GM18909 (cell line): Measurements from ENCODE around the gene SLC16A3.

Source experiments
- ATAC-seq: cut with Tn5 transposase; IDR thresholded peaks from one replicate; pipeline ENCODE4 v1.9.1; 2021; ENCODE audit warnings: mild to moderate bottlenecking; ENCODE audit not compliant: unreplicated experiment, poor library complexity

Gene SLC16A3

DNA sequence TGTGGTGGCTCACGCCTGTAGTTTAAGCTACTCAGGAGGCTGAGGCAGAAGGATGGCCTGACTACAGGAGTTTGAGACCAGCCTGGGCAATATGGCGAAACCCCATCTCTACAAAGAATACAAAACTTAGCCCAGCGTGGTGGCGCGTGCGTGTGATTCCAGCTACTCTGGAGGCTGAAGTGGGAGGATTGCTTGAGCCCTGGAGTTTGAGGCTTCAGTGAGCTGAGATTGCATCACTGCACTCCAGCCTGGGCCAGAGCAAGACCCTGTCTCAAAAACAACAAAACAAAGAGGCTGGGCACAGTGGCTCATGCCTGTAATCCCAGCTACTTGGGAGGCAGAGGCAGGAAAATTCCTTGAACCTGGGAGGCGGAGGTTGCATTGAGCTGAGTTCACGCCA lies 51.7 kb downstream of the SLC16A3 start:
- ATAC-seq = no peak

DNA sequence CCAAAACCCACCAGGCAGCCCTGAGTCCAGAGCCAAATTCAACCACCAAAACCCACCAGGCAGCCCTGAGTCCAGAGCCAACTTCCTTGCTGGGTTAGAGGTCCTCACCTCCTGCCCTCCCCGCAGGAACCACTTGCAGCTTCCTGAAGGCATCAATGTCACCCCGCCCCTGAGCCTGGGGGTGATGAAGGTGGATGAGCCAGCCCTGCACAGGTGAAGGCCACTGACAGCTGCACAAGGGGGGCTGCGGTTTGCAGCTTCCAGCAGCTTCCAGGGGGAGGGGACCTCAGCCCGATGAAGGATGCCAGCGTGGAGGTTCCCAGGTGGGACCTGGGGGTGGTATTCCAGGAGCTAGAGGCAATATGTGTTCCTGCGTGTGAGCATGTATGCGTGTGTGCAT lies 52.2 kb downstream of the SLC16A3 start:
- no peak for ATAC-seq

DNA sequence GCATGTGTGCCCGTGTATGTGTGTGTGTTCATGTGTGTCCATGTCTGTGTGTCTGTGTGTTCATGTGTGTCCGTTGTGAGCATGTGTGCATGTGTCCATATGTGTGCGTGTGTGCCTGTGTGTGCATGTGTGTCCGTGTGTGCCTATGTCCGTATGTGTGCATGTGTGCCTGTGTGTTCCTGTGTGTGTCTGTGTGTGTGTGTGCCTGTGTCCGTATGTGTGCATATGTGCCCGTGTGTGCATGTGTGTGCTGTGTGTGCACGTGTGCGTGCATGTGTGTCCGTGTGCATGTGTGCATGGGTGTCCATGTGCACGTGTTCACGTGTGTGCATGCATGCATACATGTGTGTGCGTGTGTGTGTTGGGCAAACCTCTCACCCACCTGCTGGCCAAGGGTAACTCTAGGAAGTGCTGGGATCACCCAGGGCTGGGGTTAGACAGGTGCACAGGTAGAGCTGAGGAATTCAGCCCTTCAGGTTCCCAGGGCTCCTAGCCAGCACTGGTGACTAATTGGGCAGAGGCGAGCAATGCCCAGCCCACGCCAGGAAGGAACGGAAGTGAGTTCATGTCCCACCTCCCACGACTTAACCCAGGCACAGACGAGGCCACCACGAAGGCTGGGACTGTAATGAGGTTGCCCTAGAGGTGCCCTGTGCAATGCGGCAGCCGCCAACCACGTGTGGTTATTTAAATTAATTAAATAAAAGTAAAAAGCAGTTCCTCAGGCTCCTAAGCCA lies 52.8 kb downstream of the SLC16A3 start:
- no peak for ATAC-seq

DNA sequence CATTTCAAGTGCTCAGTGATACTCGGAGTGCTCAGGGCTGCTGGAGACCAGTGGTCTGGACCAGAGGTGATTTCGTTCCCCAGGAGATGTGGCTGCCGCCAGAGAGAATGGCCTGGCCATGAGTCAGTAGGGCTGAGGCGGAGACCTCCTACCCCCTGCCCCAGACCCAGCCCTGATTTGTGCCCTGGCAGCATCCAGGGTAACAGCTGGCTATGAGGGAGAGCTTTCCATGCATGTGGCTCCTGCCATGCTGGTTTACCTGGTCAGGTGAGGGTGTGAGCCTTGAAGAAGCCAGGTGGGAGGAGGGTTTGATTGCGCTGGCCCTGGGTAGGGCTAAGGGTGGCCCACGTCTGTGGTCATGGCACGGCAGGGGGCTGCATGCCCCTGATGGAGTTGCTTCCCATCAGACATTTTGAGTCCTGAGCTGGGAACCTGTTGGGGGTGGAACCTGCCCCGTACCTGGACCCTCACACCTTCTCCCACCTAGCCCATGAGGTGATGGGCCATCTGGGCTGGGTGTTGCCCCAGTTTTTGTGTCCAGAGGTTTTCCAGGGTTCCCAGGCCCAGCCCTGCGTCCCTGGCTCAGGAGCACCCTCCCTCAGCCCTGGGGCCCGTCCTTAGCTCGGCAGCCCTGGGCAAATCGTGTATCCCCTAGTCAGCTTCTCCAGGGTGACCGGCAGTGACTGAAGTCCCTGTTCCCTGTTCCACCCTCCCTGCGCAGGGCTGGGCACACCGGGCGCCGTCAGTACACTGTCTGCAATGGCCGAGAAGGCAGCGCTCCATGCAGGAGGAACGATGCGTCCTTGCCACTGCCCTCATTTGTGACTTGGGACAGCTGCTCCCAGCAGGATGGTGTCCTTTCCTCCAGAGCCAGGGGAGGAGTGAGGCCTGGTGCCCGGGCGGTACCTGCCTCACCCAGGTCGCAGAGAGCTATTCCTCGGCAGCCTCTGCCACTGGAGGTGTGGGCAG lies 53.7 kb downstream of the SLC16A3 start:
- no peak for ATAC-seq

DNA sequence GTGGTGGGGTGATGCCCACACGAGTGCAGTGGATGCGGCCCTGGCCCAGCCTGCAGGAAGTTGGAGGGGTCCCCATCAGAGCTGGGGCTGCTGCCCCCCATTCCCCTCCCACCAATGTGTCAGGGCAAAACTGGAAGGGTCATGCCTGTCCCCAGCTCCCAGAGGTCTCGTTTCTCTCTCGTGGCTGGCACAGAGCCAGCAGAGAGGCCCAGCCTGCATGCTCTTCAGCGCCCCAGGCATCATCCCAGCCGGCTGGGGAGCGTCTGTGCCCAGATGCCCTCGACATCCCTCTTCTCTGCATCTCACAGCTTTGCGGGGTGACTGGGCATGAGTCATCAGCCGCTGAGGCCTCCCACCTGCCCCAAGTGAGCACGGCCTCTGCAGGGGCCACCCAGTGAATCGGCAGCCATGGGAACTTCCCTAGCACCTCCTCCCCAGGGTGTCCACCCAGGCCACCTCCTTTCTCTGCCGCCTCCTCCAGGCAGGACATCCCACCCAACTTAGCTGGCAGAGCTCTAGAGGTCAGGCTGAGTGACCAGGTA lies 54.4 kb downstream of the SLC16A3 start:
- no peak for ATAC-seq

DNA sequence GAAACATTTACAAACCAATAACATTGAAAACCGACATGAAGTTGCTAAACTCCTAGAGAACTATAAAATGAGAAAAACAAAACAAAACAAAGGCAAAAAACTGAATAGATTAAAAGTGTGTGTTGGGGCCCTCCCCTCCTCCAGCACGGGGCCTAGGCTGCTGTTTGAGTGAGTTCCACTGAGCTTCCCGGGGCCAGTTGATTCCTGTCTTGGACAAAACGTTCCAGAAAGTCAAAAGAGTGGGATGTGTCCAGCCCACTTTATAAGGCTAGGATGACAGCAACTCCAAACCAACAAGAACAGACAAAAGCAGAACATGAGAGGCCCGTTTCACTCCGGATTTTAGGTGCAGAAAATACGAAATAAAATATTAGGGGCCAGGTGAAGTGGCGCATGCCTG lies 56.3 kb downstream of the SLC16A3 start:
- ATAC-seq = no peak

DNA sequence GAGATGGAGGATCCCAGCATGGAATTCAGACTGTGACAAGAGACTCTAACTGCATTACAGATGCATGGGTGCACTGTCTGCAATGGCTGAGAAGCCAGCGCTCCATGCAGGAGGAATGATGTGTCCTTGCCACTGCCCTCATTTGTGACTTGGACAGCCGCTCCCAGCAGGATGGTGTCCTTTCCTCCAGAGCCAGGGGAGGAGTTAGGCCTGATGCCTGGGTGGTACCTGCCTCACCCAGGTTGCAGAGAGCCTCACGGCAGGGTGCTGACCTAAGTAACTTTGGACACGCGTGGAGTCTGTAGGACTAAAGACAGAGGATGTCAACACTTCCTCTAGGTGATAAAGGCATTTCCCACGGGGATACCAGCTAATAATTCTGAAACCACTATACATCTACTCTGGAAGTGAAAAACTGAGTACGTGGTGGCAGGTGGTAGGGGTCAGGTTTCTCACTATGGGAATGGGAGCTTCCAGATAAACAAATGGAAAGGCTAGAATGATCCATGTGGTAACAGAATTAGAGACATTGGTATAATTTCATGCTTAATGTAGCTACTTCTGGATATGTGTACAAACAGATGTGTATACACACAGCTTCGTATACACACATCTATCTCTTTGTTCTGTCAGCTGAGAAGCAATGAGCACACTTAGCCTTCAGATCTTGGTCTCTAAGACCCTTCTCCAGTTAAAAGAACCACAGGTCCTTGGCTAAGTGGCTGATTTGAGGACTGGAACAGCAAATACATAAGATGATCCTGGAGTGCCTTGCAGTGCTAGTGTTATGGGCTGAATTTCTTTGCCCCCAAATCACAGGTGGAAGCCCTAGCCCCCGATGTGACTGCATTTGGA lies 58.4 kb downstream of the SLC16A3 start:
- no peak for ATAC-seq

DNA sequence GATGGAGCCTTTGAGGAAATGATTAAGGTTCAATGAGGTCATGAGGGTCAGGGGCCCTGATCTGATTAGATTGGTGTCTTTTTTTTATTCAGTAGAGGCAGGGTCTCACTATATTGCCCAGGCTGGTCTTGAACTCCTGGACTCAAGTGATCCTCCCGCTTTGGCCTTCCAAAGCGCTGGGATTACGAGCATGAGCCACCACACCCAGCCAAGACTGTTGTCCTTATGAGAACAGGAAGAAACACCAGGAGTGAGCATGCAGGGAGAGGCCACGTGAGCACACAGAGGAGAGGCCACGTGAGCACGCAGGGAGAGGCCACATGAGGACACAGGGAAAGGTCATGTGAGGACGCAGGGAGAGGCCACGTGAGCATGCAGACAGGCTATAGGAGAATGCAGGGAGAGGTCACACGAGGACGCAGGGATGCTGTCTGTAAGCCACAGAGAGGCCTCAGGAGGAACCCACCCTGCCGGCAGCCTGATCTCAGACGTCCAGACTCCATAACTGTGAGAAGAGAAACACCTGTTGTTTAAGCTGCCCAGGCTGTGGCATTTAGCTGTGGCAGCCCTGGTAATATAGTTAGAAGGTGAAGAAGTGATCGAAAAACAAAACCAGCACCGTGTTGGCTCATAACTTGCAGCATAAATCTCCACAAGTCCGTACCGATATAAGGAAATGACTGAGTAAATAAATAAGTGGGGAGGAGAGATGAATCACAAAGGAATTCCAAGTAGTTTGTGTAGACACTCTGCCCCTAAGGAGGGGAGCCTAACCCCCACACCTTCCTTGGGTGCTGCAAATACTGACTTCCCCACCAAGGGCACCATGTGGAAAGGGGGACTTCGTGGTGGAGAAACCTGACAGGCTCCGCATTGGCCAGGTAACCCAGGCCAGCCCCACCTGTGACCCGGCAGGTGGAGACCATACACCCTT lies 59.3 kb downstream of the SLC16A3 start:
- no peak for ATAC-seq
